Stimulated activated CD8-positive, alpha-beta memory T cell treated with anti-CD3 and anti-CD28 coated beads, Interleukin-7, amount 100 ng/mL, for 48 hours (primary cell): ENCODE results near the gene OR6V1.
"Not testable (repeated sequence)": the region's sequence is repeated elsewhere in the genome, so short reads cannot be mapped to it uniquely, and the experiment has no call there.

ENCODE experiments used
- DNase-seq, 2 donors: peaks; one replicate each; pipeline ENCODE4 v3.0.0-alpha.2; 2020; ENCODE audit warnings: low read depth in 1 of 2; ENCODE audit errors: extremely low read depth in 1 of 2

The OR6V1 gene

DNA sequence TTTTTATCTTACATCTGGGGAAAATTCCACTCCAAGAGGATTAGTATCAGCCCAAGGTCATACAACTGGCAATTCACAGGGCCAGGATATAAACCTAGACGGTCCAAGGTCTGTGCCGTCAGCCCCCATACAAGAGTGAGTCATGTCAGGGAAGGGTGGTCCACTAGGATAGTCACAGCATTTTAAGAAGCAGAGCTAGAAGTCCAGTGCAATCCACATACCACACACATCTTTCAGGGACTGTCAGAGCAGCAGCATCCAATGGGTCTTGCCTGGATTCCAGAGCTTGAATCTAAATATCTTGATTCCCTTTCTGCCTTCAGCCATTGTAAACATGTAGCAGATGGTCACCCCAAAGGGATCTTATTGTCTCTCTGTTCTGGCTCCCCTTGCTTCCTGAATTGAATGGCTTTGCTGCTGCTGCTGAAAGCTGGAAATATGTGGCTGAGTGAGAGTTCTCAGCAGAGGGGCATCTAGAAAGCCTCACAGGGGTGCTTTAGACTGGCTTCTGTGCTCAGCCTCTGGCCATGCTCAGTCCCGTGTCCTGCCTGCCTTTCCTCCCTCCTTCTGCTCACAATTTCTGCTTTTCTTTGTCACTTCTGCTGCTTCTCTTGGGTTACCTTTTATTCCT, 9.9 kb upstream of the OR6V1 start:
- no peak for DNase-seq

DNA sequence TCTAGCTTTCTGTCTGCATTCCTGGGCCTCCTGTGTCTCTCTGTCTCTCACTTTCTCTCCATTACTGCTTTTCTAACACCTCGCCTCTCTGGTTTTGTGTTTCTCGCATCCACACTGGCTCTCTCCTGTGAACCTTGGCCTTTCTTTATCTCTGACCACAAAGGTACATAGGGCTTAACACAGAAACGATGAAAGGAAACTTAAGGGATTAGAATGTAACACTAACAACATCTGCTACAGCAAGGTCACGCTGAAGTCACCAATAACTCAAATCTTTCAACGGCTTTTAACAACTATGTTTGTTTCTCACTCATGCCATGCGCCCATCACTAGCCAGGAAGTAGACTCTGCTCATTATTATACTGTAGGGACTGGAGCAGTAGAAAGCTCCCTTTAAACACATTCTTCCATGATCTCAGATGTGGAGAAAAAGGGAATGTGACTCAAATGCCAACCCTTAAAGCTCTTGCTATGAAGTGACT, 9.3 kb upstream of the OR6V1 start:
- no peak for DNase-seq

GRCh38 chr7:143043391-143043790, 8.8 kb upstream of the OR6V1 start:
- DNase-seq: no peak

- no peak for DNase-seq
Measured at GRCh38 chr7:143046426-143046851, 5.7 kb upstream of the OR6V1 start.

GRCh38 chr7:143047326-143047725, 4.8 kb upstream of the OR6V1 start:
- no peak for DNase-seq

GRCh38 chr7:143048827-143049226, 3.3 kb upstream of the OR6V1 start:
- DNase-seq: no peak

GRCh38 chr7:143049362-143049761, 2.8 kb upstream of the OR6V1 start:
- DNase-seq: no peak

DNA sequence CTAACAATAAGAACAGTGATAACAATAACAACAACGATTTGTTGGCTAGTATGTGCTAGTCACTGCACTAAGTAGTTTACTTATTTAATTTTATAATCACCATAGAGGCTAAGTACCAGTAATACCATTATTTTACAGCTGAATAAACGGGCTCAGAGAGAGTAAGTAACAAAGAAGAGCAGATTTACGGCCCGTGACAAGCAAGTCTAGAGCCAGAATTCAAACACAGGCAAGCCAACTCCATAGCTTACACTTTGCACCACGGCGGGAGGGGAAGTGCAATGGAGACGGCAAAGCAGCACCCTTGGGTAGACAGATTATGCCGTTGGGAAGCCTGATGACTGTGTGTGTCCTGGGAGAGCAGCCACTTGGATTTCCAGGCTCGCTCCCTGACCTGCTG, 1.2 kb upstream of the OR6V1 start:
- no peak for DNase-seq

DNA sequence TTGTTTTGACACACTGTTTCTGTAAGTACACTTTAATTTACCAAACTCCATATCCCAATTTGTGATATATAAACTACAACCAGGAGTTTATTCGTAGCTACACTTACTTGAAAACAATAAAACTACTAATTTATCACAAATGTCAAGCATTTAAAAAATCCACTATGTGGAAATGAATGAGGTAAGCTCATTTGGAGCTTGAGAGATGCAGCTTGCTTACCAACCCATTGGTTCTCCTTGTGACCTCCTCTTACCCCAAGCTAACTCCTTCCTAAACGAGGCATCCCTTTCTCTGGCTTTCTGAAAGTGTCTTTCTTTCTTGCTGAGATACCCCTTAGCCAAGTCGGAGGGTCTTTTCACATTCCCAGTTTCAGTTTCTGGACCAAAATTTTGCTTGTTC, 2.5 kb downstream of the OR6V1 start:
- no peak for DNase-seq

DNA sequence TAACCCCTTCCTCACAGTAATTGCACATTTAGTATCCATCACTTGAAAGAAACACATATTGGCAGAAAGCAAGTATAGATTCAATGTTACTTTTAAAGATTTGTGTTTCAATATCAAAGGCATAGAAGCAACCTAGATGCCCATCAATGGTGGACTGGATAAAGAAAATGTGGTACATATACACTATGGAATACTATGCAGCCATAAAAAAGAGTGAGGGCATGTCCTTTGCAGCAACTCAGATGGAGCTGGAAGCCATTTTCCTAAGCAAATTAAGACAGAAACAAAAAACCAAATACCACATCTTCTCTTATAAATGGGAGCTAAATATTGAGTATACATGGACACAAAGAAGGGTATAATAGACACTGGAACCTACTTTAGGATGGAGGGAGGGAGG, 3.6 kb downstream of the OR6V1 start:
- DNase-seq: no peak

DNA sequence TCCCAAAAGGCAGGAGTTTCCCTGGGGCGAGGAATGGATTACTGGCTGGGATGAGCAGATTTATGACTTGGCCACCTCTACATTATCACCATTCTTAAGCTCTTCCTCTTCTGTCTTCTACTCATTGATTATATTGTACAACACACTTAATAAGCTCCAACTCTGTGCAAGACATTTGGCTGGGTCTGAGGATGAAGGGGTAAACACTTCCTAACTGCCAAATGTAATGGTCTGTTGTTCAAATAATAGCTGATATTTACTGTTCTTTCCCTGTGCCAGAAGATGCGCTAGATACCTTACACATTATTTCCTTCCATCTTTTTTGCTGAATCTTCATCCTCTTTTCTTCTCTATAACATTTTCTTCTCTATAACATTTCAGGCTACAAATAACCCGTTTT, 11.6 kb downstream of the OR6V1 start:
- no peak for DNase-seq

DNA sequence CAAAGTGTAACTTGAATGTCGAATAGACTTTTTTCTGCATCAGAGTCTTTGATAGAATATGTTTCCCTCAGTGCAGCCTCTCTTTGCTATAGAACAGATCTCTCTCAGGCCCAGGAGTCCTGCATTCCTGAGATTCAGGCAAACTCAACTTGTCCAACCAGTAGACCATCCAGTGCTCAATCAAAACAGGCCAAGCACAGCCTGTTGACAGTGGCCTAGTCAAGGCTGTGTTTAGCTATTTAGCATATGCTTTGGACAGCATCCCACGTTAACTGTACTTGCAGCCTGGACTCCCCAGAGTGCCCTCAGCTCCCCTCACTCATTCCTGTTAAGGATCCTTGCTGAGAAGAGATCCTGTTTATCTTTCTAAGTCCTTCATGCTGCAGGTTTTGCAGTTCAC, 16.3 kb downstream of the OR6V1 start:
- no peak for DNase-seq

GRCh38 chr7:143069912-143070500, 17.9 kb downstream of the OR6V1 start:
- no peak for DNase-seq

GRCh38 chr7:143073556-143073955, 21.4 kb downstream of the OR6V1 start:
- DNase-seq: no peak

GRCh38 chr7:143074141-143074540, 22.0 kb downstream of the OR6V1 start:
- DNase-seq: no peak

- DNase-seq: no peak
Measured at GRCh38 chr7:143085109-143085508, 33.0 kb downstream of the OR6V1 start.

GRCh38 chr7:143085610-143086009, 33.5 kb downstream of the OR6V1 start:
- DNase-seq: not testable (repeated sequence)

- DNase-seq: not testable (repeated sequence)
Measured at GRCh38 chr7:143088549-143089231, 36.5 kb downstream of the OR6V1 start.

- DNase-seq: no peak
Measured at GRCh38 chr7:143096146-143096545, 44.0 kb downstream of the OR6V1 start.

DNA sequence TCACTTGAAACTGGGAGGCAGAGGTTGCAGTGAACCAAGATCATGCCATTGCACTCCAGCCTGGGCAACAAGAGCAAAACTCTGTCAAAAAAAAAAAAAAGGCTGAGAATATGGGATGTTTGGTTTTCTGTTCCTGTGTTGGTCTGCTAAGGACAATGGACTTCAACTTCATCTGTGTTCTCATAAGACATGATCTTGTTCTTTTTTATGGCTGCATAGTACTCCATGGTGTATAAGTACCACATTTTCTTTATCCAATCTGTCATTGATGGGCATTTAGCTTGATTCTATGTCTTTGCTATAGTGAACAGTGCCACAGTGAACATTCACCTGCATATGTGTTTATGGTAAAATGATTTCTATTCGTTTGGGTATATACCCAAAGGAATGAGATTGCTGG, 47.4 kb downstream of the OR6V1 start:
- not testable (repeated sequence) for DNase-seq
